Measurements from ENCODE around the gene SRSF5.
A peak's percentile ranks its signal among the peaks of the same experiment; 100 is the strongest.
"Not testable (repeated sequence)": the region's sequence is repeated elsewhere in the genome, so short reads cannot be mapped to it uniquely, and the experiment has no call there.

Gene SRSF5
- 1,208 to 1,471 (median 1,356) reads per million in 3 donors for total RNA-seq

GRCh38 chr14:69766984-69767368, at the start of gene SRSF5:
TSS of gene SRSF5 (plus strand) at chr14:69767142. CDS start at chr14:69768157, 1,015 bp downstream.
- Histone ChIP-seq H3K4me3 (ENCODE audit: insufficient read depth, low read depth, low read length, poor library complexity, severe bottlenecking) (peak within 1 kb of the TSS; percentile 89), H3K27ac (ENCODE audit: insufficient read depth, low read length, poor library complexity, severe bottlenecking) (peak within 1 kb of the TSS; percentile 99), H3K27me3 (replicated peaks; ENCODE audit: control insufficient read depth, insufficient read depth, low read length, poor library complexity, severe bottlenecking) (no peaks in the 10 kb centered on the region), H3K4me1 (ENCODE audit: control insufficient read depth, insufficient read depth, low read length, poor library complexity, severe bottlenecking) (peaks cover 18% of the 10 kb centered on the region), H3K36me3 (ENCODE audit: control insufficient read depth, insufficient read depth, low read length) (peaks cover 50% of the 10 kb centered on the region), H3K9me3 (ENCODE audit: control insufficient read depth, low read length) (no peaks in the 10 kb centered on the region)
- peak; percentile 89 to 94 (median 92) for DNase-seq

GRCh38 chr14:69718614-69719013, 48.3 kb upstream of the SRSF5 start:
- H3K36me3 ChIP-seq (ENCODE audit: control insufficient read depth, insufficient read depth, low read length); DNase-seq; H3K9me3 ChIP-seq (ENCODE audit: control insufficient read depth, low read length); H3K27ac ChIP-seq (ENCODE audit: insufficient read depth, low read length, poor library complexity, severe bottlenecking); H3K27me3 ChIP-seq (replicated peaks; ENCODE audit: control insufficient read depth, insufficient read depth, low read length, poor library complexity, severe bottlenecking); H3K4me3 ChIP-seq (ENCODE audit: insufficient read depth, low read depth, low read length, poor library complexity, severe bottlenecking): not testable (repeated sequence)
- H3K4me1 ChIP-seq (ENCODE audit: control insufficient read depth, insufficient read depth, low read length, poor library complexity, severe bottlenecking) = peaks cover 14% of the 10 kb centered on the region

GRCh38 chr14:69719501-69719951, 47.4 kb upstream of the SRSF5 start:
- Histone ChIP-seq H3K4me3 (ENCODE audit: insufficient read depth, low read depth, low read length, poor library complexity, severe bottlenecking) (no peak overlapping the region), H3K27ac (ENCODE audit: insufficient read depth, low read length, poor library complexity, severe bottlenecking) (no peak overlapping the region), H3K4me1 (ENCODE audit: control insufficient read depth, insufficient read depth, low read length, poor library complexity, severe bottlenecking) (peaks cover 14% of the 10 kb centered on the region), H3K9me3 (ENCODE audit: control insufficient read depth, low read length) (no peaks in the 10 kb centered on the region), H3K27me3 (replicated peaks; ENCODE audit: control insufficient read depth, insufficient read depth, low read length, poor library complexity, severe bottlenecking) (no peaks in the 10 kb centered on the region), H3K36me3 (ENCODE audit: control insufficient read depth, insufficient read depth, low read length) (no peaks in the 10 kb centered on the region)
- DNase-seq = no peak

- no peak overlapping the region for H3K4me3 ChIP-seq (ENCODE audit: insufficient read depth, low read depth, low read length, poor library complexity, severe bottlenecking)
- DNase-seq = no peak
- H3K27ac ChIP-seq (ENCODE audit: insufficient read depth, low read length, poor library complexity, severe bottlenecking) = no peak overlapping the region
- H3K27me3 ChIP-seq (replicated peaks; ENCODE audit: control insufficient read depth, insufficient read depth, low read length, poor library complexity, severe bottlenecking) = no peaks in the 10 kb centered on the region
- H3K9me3 ChIP-seq (ENCODE audit: control insufficient read depth, low read length) = no peaks in the 10 kb centered on the region
- no peaks in the 10 kb centered on the region for H3K36me3 ChIP-seq (ENCODE audit: control insufficient read depth, insufficient read depth, low read length)
- peaks cover 12% of the 10 kb centered on the region for H3K4me1 ChIP-seq (ENCODE audit: control insufficient read depth, insufficient read depth, low read length, poor library complexity, severe bottlenecking)
Observed at GRCh38 chr14:69720912-69721311, 46.0 kb upstream of the SRSF5 start.

- no peaks in the 10 kb centered on the region for H3K36me3 ChIP-seq (ENCODE audit: control insufficient read depth, insufficient read depth, low read length)
- H3K27ac ChIP-seq (ENCODE audit: insufficient read depth, low read length, poor library complexity, severe bottlenecking) = no peak overlapping the region
Observed at GRCh38 chr14:69726761-69727511, 40.0 kb upstream of the SRSF5 start.

GRCh38 chr14:69727860-69728259, 39.1 kb upstream of the SRSF5 start:
- no peak for DNase-seq
- no peak overlapping the region for H3K4me3 ChIP-seq (ENCODE audit: insufficient read depth, low read depth, low read length, poor library complexity, severe bottlenecking)
- H3K4me1 ChIP-seq (ENCODE audit: control insufficient read depth, insufficient read depth, low read length, poor library complexity, severe bottlenecking) = peaks cover 7% of the 10 kb centered on the region
- H3K27me3 ChIP-seq (replicated peaks; ENCODE audit: control insufficient read depth, insufficient read depth, low read length, poor library complexity, severe bottlenecking) = no peaks in the 10 kb centered on the region
- no peak overlapping the region for H3K27ac ChIP-seq (ENCODE audit: insufficient read depth, low read length, poor library complexity, severe bottlenecking)
- no peaks in the 10 kb centered on the region for H3K36me3 ChIP-seq (ENCODE audit: control insufficient read depth, insufficient read depth, low read length)
- no peaks in the 10 kb centered on the region for H3K9me3 ChIP-seq (ENCODE audit: control insufficient read depth, low read length)

More at GRCh38 chr14:69726761-69727511, 40.0 kb upstream of the SRSF5 start:
- Histone ChIP-seq H3K9me3 (ENCODE audit: control insufficient read depth, low read length) (no peaks in the 10 kb centered on the region), H3K4me3 (ENCODE audit: insufficient read depth, low read depth, low read length, poor library complexity, severe bottlenecking) (peak overlapping the region; percentile 33), H3K27me3 (replicated peaks; ENCODE audit: control insufficient read depth, insufficient read depth, low read length, poor library complexity, severe bottlenecking) (no peaks in the 10 kb centered on the region), H3K4me1 (ENCODE audit: control insufficient read depth, insufficient read depth, low read length, poor library complexity, severe bottlenecking) (peaks cover 7% of the 10 kb centered on the region)
- DNase-seq = peak; percentile 63 to 76 (median 72)

GRCh38 chr14:69731919-69732598, 34.9 kb upstream of the SRSF5 start:
- H3K36me3 ChIP-seq (ENCODE audit: control insufficient read depth, insufficient read depth, low read length); H3K27me3 ChIP-seq (replicated peaks; ENCODE audit: control insufficient read depth, insufficient read depth, low read length, poor library complexity, severe bottlenecking); H3K4me3 ChIP-seq (ENCODE audit: insufficient read depth, low read depth, low read length, poor library complexity, severe bottlenecking); DNase-seq; H3K27ac ChIP-seq (ENCODE audit: insufficient read depth, low read length, poor library complexity, severe bottlenecking); H3K4me1 ChIP-seq (ENCODE audit: control insufficient read depth, insufficient read depth, low read length, poor library complexity, severe bottlenecking); H3K9me3 ChIP-seq (ENCODE audit: control insufficient read depth, low read length): not testable (repeated sequence)

- not testable (repeated sequence) for H3K4me3 ChIP-seq (ENCODE audit: insufficient read depth, low read depth, low read length, poor library complexity, severe bottlenecking); H3K27me3 ChIP-seq (replicated peaks; ENCODE audit: control insufficient read depth, insufficient read depth, low read length, poor library complexity, severe bottlenecking); H3K36me3 ChIP-seq (ENCODE audit: control insufficient read depth, insufficient read depth, low read length); H3K27ac ChIP-seq (ENCODE audit: insufficient read depth, low read length, poor library complexity, severe bottlenecking); H3K4me1 ChIP-seq (ENCODE audit: control insufficient read depth, insufficient read depth, low read length, poor library complexity, severe bottlenecking); DNase-seq; H3K9me3 ChIP-seq (ENCODE audit: control insufficient read depth, low read length)
Observed at GRCh38 chr14:69736405-69736804, 30.5 kb upstream of the SRSF5 start.

- Histone ChIP-seq H3K27me3 (replicated peaks; ENCODE audit: control insufficient read depth, insufficient read depth, low read length, poor library complexity, severe bottlenecking) (no peaks in the 10 kb centered on the region), H3K27ac (ENCODE audit: insufficient read depth, low read length, poor library complexity, severe bottlenecking) (no peak overlapping the region), H3K4me3 (ENCODE audit: insufficient read depth, low read depth, low read length, poor library complexity, severe bottlenecking) (no peak overlapping the region), H3K9me3 (ENCODE audit: control insufficient read depth, low read length) (no peaks in the 10 kb centered on the region), H3K36me3 (ENCODE audit: control insufficient read depth, insufficient read depth, low read length) (no peaks in the 10 kb centered on the region), H3K4me1 (ENCODE audit: control insufficient read depth, insufficient read depth, low read length, poor library complexity, severe bottlenecking) (no peaks in the 10 kb centered on the region)
- DNase-seq = no peak
Observed at GRCh38 chr14:69741055-69741454, 25.9 kb upstream of the SRSF5 start.

- Histone ChIP-seq H3K4me1 (ENCODE audit: control insufficient read depth, insufficient read depth, low read length, poor library complexity, severe bottlenecking) (no peaks in the 10 kb centered on the region), H3K36me3 (ENCODE audit: control insufficient read depth, insufficient read depth, low read length) (no peaks in the 10 kb centered on the region), H3K4me3 (ENCODE audit: insufficient read depth, low read depth, low read length, poor library complexity, severe bottlenecking) (no peak overlapping the region), H3K27me3 (replicated peaks; ENCODE audit: control insufficient read depth, insufficient read depth, low read length, poor library complexity, severe bottlenecking) (no peaks in the 10 kb centered on the region), H3K9me3 (ENCODE audit: control insufficient read depth, low read length) (no peaks in the 10 kb centered on the region), H3K27ac (ENCODE audit: insufficient read depth, low read length, poor library complexity, severe bottlenecking) (no peak overlapping the region)
- no peak for DNase-seq
Observed at GRCh38 chr14:69749956-69750355, 17.0 kb upstream of the SRSF5 start.

Measured in effector memory CD4-positive, alpha-beta T cell (primary cell).